HEK293T (cell line): ENCODE data around the gene HDAC3.

Source experiments
- ARNT ChIP-seq: fragments of 450-650 bp; IDR thresholded peaks from 2 replicates; pipeline ENCODE4 v1.6.1; 2017; ENCODE audit warnings: mild to moderate bottlenecking
- FOXM1 ChIP-seq: fragments of 450-650 bp; IDR thresholded peaks from 2 replicates; pipeline ENCODE4 v1.6.1; 2017; ENCODE audit warnings: mild to moderate bottlenecking, borderline replicate concordance
- ZNF384 ChIP-seq: fragments of 450-650 bp; IDR thresholded peaks from 2 replicates; pipeline ENCODE4 v1.6.1; 2016

DNA sequence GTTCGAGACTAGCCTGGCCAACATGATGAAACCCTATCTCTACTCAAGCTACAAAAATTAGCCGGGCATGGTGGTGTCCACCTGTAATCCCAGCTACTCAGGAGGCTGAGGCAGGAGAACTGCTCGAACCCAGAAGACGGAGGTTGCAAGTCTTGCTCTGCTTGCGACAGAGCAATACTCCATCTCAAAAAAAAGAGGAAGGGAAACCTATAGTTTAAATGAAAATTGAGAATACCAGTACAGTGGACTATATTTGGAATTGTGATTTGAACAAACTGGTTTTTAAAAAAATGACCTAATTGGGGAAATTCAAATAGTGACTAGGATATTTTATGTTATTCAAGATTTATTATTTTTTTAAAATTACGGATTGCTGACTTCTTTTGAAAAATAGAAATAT lies 51.1 kb downstream of the HDAC3 start:
- TF ChIP-seq ZNF384 (no peak), FOXM1 (no peak), ARNT (no peak)
